ENCODE data around the gene WNT6.

DNA sequence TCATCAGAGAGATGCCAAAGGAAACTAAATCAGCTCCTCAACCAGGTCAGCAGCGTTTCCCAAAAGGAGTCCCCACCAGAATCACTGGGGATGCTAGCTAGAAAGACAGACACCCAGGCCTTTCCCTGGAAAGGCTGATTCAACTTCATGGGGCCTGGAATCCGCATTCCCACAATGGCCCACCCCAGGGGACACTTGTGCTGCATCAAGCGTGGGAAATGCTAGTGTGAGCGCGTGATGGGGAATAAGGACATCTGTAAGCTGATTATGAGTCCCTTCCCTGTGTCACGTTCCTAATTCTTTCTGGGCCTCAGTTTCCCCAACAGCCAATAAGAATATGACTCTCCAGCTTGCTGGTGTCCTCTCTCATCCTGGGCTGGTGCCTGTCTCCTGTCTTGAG, 18.9 kb downstream of the WNT6 start:
- TF ChIP-seq, protein P1, sequence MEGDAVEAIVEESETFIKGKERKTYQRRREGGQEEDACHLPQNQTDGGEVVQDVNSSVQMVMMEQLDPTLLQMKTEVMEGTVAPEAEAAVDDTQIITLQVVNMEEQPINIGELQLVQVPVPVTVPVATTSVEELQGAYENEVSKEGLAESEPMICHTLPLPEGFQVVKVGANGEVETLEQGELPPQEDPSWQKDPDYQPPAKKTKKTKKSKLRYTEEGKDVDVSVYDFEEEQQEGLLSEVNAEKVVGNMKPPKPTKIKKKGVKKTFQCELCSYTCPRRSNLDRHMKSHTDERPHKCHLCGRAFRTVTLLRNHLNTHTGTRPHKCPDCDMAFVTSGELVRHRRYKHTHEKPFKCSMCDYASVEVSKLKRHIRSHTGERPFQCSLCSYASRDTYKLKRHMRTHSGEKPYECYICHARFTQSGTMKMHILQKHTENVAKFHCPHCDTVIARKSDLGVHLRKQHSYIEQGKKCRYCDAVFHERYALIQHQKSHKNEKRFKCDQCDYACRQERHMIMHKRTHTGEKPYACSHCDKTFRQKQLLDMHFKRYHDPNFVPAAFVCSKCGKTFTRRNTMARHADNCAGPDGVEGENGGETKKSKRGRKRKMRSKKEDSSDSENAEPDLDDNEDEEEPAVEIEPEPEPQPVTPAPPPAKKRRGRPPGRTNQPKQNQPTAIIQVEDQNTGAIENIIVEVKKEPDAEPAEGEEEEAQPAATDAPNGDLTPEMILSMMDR (IDR thresholded peaks at IDR 0.05; ENCODE audit: low read length): no peak
- no peak for TF ChIP-seq EZH2phosphoT487 (IDR thresholded peaks at IDR 0.05; ENCODE audit: low read length)
- no peak for TF ChIP-seq EZH2 (optimal IDR thresholded peaks at IDR 0.05; ENCODE audit: low read depth, low read length)
